SJCRH30 (cell line): ENCODE data around the gene SULT2B1. TPM values are rescaled to one million over a fixed set of nuclear protein-coding genes. Genes with fewer than 3 reads are reported as not detected.

Experiments
- DNase-seq, 2 experiments: peaks; one replicate each; pipeline ENCODE4 v3.0.0-alpha.2; 2015 to 2020
- H3K27ac ChIP-seq: fragments of 250-450 bp; sonication (Bioruptor Pico); 2 replicates; pipeline ENCODE4 v1.5.1; 2020; ENCODE audit warnings: mild to moderate bottlenecking, moderate library complexity
- H3K27me3 ChIP-seq: fragments of 250-450 bp; sonication (Bioruptor Pico); 2 replicates; pipeline ENCODE4 v1.5.1; 2020; ENCODE audit warnings: mild to moderate bottlenecking, moderate library complexity
- H3K36me3 ChIP-seq: fragments of 250-450 bp; sonication (Bioruptor Pico); 2 replicates; pipeline ENCODE4 v1.5.1; 2020; ENCODE audit warnings: mild to moderate bottlenecking, moderate library complexity
- H3K4me1 ChIP-seq: fragments of 250-450 bp; sonication (Bioruptor Pico); 2 replicates; pipeline ENCODE4 v1.5.1; 2020; ENCODE audit warnings: mild to moderate bottlenecking, moderate library complexity
- H3K4me3 ChIP-seq: fragments of 250-450 bp; sonication (Bioruptor Pico); 2 replicates; pipeline ENCODE4 v1.5.1; 2020; ENCODE audit warnings: mild to moderate bottlenecking, moderate library complexity
- H3K9me3 ChIP-seq: fragments of 250-450 bp; sonication (Bioruptor Pico); replicated peaks from 2 replicates; pipeline ENCODE4 v1.5.1; 2020; ENCODE audit warnings: mild to moderate bottlenecking, moderate library complexity
- total RNA-seq: library from RNA; depleted of rRNA; stranded (reverse); fragments of >200 nt; shearing (Covaris generic); gene quantifications from 2 replicates; pipeline ENCODE4 v1.2.3, GENCODE V29; 2014

Gene SULT2B1
- total RNA-seq, 1 experiment from 2014 or later: 0.26 TPM

DNA sequence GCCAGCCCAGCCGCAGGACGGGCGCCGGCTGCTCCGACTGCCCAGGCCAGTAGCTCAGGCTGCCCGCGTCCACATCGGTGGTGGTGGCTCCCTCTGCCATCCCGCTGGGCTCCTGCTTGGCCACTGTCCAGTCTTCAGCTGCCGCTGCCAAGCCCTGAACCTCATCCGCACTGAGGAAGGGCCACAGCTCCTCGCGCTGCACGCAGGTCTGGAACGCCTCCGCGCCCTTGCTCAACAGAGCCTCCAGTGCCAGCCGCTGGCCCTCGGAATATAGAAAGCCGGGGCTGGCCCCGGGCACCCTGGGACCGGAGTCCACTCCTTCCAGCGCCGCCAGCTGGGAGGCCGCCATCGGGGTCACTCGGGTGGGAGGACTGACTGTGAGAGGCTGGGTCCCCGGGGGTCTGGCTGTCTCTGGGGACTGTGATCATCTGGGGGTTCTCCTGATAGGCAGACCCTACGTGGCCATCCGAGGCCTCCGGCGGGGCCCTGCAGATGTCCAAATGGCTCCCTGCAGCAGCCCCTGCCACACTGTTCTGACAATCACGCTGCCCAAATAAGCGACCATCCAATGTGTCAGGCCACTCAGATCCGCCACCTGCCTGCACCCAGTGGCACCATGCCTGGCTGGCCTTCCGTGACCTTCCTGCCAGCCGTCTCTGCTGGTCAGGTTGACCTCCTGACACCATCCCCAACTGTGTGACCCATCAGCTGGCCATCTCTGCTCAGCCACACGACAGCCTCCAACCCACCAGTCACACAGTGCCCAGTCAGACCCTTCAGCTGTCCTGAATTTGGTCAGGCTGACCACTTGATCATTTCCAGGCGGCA lies 61.3 kb downstream of the SULT2B1 start:
- no peaks in the 10 kb centered on the region for H3K4me1 ChIP-seq
- no peak for DNase-seq

DNA sequence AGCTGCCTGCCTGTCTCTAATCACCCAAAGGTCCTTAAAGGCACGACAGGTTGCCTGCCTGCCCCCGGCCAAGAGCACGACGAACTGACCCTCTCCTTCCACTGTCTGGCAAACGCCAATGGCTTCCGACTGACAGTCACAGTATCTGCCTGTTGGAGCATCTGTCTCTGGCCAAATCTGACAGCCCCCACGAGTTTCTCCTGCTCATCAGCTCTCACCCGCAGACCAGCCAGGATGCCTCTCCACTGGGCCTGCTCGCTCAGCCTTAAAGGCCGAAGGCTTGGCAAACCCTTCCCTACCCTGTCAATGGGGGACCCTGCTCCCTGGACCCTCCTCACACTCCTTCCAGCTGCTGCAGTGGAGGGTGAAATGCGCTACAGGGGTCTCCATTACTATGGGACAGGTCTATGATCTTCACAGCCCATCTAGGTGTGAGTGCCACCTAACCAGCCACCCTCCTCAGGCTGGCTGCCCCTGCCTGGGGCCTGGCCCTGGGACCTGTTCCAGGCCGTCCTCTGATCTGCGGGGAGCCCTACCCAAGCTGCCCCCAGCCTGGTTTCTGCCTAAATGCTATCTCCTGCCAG lies 62.0 kb downstream of the SULT2B1 start:
- Histone ChIP-seq H3K27me3 (no peaks in the 10 kb centered on the region), H3K4me1 (no peaks in the 10 kb centered on the region), H3K36me3 (peaks cover 44% of the 10 kb centered on the region), H3K27ac (no peak overlapping the region), H3K9me3 (no peaks in the 10 kb centered on the region), H3K4me3 (no peak overlapping the region)
- no peak for DNase-seq

More for the DNA sequence above, 61.3 kb downstream of the SULT2B1 start:
- Histone ChIP-seq H3K27me3 (no peaks in the 10 kb centered on the region), H3K9me3 (no peaks in the 10 kb centered on the region), H3K27ac (no peak overlapping the region), H3K4me3 (no peak overlapping the region), H3K36me3 (peaks cover 43% of the 10 kb centered on the region)

DNA sequence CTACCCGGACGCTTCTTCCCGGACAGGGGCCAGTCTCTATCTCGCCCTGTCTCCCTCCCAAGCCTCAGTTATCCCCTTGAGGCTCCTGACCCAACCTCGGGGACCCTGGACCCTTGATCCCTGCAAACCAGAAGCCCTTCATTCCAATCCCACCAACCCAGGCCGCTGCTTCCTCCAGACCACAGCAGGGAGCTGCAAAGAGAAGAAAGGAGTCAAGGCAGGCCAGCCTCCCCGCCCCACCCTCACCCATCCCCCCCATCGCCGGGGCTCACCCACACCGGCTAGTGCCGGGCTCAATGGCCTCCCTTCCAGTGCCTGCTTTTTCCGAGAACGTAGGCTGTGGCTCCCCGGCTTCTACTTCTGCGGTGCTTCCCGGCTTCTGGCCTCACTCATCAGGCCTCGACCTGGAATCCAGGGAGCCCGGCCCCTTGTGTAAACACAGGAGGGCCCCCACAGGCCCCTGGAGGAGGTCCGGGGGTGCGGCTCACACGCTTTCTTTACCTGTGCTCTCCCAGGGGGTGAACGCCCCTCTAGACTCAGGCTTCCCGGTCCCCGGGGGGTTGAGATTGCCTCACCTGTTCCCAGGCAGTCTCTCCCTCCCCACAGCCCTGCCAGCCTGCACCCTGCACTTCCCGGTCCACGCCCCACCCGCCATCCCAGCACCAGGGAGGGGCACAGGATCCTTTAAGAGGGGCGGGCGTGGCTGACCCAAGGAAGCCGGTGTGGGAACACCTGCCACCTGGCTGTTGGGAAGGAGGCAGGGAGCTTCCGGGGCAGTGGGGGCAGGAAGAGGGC lies 62.7 kb downstream of the SULT2B1 start, which contains the start of gene FAM83E:
Gene FAM83E (minus strand): TSS at position 641 of the 795 bp plus-strand sequence. CDS start 1,704 bp downstream, outside the sequence.
- Histone ChIP-seq H3K36me3 (peaks cover 44% of the 10 kb centered on the region), H3K9me3 (no peaks in the 10 kb centered on the region), H3K4me1 (no peaks in the 10 kb centered on the region), H3K27ac (no peak within 1 kb of the TSS), H3K27me3 (no peaks in the 10 kb centered on the region), H3K4me3 (no peak within 1 kb of the TSS)
- DNase-seq: no peak

DNA sequence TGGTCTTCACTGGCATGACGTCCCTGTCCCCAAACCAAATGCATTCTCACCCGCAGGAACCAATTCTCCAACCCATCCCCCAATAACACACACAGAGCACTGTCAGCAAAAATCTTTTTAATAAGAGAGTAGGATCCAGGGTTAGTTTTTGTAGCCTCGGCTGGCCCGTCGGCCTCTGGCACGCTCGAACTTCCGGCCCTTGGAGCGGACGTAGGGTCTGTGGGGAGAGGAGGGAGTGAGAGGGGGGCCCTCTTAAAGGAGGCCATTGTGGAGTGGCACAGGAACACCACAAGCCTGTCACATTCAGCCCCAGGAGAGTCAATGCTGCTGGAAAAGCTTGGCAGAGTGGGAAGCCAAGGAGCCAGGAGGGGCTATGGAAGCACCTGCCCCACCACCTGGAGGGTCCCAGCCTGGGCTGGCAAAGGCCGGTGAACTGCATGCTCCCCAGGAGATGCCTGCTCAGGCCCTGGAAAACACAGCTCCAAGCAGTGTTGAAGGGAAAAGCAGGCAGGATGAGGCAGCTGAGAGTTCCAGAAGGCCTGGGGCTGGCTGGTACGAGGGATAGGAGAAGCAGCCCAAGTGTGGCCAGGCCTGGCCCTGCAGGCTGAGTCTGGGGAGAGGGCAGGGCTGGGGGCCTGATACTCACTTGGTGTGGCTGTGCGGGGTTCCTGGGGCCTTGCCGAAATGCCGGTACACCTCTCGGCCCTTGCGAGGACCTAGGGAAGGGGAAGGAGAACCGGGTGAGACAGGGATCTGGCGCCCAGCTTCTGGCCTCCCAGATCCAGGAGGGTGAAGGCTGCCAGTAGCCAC lies 63.5 kb downstream of the SULT2B1 start:
- Histone ChIP-seq H3K4me3 (no peak overlapping the region), H3K27me3 (no peaks in the 10 kb centered on the region), H3K9me3 (no peaks in the 10 kb centered on the region), H3K27ac (no peak overlapping the region), H3K36me3 (peaks cover 44% of the 10 kb centered on the region), H3K4me1 (no peaks in the 10 kb centered on the region)
- no peak for DNase-seq

DNA sequence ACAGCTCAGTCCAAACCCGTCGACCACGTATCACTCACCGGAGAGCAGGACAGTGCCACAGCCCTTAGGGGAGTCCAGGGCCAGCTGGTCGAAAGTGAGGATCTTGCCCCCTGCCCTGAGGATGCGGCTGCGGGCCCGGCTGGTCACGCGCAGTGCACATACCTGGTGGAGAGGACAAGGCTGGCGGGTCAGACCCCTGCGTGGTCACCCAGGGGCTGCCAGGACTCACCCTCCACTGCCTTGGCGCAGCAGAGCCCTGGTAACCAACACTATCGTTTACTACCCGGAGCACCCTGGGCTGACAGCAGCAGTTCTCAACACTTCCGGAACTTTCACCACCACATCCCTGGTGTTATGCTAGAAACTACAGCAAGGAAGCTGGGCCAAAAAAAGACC lies 64.1 kb downstream of the SULT2B1 start:
- Histone ChIP-seq H3K4me1 (no peaks in the 10 kb centered on the region), H3K27me3 (no peaks in the 10 kb centered on the region), H3K27ac (no peak overlapping the region), H3K4me3 (no peak overlapping the region), H3K36me3 (peaks cover 44% of the 10 kb centered on the region), H3K9me3 (no peaks in the 10 kb centered on the region)
- no peak for DNase-seq

DNA sequence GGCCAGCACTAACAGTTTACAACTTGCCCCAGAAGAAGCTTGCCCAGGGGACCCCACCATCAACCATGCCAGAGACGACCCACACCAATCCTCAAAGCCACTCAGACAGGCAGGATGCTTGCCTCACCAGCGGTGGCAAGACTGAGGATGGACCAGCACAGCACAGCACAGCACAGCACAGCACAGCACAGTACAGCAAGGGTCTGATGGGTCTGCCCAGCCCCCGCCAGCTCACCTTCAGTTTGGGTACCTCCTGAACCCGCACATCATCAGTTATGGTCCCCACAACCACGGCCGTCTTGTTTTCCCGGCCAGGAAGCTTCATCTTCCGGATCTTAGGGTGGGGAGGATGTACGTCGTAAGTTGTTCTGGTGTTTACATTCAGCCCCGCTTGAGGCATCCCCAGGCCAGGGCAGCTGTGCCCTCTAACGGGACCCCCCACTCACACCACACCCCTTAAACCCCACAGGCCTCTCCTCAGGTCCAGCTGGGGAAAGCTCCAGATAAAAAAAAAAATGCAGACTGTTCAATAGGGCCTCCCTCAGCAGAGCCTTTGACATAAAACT lies 64.6 kb downstream of the SULT2B1 start:
- no peaks in the 10 kb centered on the region for H3K27me3 ChIP-seq
- no peak overlapping the region for H3K4me3 ChIP-seq
- no peak for DNase-seq
- H3K9me3 ChIP-seq: no peaks in the 10 kb centered on the region
- H3K27ac ChIP-seq: no peak overlapping the region
- H3K4me1 ChIP-seq: no peaks in the 10 kb centered on the region
- H3K36me3 ChIP-seq: peaks cover 44% of the 10 kb centered on the region

DNA sequence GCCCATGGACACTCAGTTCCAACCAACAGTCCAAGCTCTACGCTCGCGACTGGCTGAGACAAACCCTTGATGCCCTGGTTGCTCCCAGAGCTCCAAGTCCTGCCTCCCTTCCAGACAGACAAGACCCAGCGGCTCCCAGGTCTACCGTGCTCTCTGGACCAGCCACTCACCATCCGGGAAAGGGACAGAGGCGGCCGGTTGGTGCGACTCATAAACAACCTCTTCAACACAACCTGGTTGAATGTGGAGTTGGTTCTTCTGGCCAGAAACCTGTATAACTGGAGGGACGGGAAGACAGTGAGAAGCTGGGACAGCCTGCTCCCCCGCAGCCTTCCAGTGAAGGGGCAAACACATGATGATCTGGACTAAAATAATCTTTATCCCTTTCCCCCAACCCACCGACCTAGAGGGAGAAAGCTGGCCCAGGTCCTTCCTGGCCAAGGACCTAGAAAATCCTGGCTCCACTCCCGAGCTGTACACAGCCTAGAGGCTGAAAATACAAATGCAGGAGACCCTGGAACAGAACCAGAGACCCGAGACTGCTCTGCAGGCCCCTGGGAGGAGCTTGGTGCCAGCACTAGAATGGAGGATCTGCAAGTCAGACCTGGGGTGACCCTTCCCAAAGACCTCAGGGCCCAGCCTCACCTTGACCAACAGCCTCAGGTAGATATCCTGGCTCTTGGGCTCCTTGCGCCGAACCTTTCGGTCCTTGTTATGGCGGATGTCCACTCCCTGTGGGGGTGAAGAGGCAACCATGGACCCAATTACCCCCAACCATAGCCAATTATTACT lies 65.4 kb downstream of the SULT2B1 start:
- DNase-seq: no peak
- peaks cover 44% of the 10 kb centered on the region for H3K36me3 ChIP-seq
- no peak overlapping the region for H3K27ac ChIP-seq
- H3K4me3 ChIP-seq: peak overlapping the region; percentile 88
- no peaks in the 10 kb centered on the region for H3K4me1 ChIP-seq
- H3K27me3 ChIP-seq: no peaks in the 10 kb centered on the region
- H3K9me3 ChIP-seq: no peaks in the 10 kb centered on the region

DNA sequence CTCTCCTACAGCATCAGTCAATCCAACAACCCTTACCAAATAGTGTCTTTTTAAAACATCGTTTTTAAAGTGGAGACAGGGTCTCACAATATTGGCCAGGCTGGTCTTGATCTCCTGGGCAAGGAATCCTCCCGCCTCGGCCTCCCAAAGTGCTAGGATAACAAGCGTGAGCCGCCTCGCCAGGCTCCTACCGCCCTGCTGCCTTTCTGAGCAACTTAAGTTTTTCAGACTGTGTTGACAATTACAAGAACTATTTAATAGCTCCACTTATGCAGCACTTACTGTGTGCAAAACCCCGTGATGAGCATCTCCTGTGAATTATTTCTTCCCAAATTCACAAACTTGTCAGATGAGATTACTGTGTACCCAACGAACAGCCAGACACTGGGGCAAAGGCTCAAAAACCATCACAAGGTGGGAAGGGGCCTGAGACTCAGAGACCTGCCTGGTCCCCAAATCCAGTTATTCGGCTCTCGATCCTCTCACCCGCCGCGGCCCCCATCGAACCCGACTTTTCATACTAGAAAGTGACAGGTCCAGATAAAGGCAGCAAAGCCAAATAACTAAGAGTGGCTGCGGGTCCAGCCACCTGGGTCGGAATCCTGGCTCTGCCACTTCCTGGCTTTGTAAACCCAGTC lies 66.4 kb downstream of the SULT2B1 start:
- H3K9me3 ChIP-seq: no peaks in the 10 kb centered on the region
- DNase-seq: no peak
- peaks cover 44% of the 10 kb centered on the region for H3K36me3 ChIP-seq
- H3K4me3 ChIP-seq: peak overlapping the region; percentile 88
- peaks cover 2% of the 10 kb centered on the region; the same call in 1 of the 2 replicates for H3K4me1 ChIP-seq
- peak overlapping the region; percentile 83 for H3K27ac ChIP-seq
- no peaks in the 10 kb centered on the region for H3K27me3 ChIP-seq

DNA sequence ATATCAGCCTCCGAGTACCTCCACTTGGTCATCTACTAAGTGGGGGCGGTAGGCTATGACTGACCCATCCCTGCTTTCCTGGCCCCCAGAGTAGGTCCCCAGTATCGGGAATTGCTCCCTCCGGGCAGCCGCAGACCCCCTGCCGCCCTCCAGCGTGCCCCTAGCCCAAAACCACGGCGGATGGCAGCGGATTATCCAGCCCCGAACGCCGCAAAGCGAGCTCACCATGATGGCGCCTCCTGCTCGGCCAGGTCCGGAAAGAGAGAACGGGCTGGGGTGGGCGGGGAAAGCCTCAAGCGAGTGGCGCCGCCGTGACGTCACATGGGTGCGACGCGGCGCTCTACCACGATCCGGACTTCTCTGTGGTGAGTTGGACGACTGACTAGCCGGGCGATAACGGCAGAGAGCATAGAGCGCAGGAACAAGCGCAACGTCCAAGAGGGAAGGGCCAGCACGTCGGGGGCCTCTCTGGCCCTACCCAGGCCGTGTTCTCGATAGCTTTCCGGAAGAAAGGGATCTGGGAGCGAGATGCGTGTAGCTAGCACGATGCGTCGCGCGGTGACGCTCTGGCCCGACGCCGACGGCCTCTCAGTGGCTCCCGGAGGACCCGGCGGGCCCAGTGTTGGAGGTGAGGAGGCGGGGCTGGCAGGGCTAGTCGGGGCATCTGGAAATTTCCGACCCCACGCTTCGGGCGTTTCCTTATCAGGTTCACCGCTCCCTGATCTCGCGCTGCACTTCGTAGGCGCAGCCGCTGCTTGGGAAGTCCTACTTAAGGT lies 67.1 kb downstream of the SULT2B1 start, which contains the start of the genes RPL18 and SPHK2:
Gene RPL18 (minus strand): TSS at position 263 of the 776 bp plus-strand sequence. CDS start 35 bp downstream, at position 228.
Gene SPHK2 (plus strand): TSS at position 591 of the 776 bp plus-strand sequence. CDS start 1,009 bp downstream, outside the sequence.
- Histone ChIP-seq H3K36me3 (peaks cover 41% of the 10 kb centered on the region), H3K4me1 (peaks cover 4% of the 10 kb centered on the region; the same call in 1 of the 2 replicates), H3K27ac (peak within 1 kb of the TSS; percentile 83), H3K27me3 (no peaks in the 10 kb centered on the region), H3K4me3 (peak within 1 kb of the TSS; percentile 88), H3K9me3 (no peaks in the 10 kb centered on the region)
- peak; percentile 99 for DNase-seq

DNA sequence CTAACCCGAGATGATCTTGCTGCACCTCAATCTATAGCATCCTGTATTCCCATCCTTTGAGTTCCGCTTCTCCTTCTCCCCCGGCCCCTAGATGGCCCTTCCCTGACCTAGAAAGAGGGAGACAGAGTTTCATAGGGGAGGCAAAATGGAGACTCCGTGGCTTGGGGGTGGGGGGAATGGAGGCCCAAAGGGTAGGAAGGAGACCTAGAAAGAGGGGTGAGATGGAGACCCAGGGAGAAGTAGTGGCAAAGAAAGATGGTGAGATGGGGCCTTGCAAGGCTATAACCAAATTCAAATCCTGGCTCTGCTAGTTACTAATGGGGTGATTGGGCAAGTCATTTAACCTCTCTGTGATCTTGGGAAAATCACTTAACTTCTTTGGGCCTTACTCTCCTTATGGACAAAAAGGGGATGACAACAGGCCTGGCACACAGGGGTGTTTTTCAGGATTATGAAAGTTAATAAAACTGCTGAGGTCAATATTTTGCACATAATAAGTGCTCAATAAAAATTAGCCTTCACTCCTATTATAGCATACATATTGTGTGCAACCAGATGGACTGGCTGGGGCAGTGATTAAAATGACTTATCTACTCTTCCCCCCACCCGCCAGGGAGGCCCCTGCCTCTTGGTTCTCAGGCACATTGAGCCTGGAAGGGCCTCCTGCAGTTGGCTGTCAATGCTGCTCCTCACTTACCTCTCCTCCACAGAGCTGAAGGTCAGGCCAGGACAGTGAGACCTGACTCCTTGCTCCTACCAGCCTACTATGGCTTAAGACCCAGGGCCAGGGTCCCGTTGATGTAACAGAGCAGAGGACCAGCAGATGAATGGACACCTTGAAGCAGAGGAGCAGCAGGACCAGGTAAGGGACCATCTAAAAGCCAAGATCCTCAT lies 68.0 kb downstream of the SULT2B1 start:
- H3K27ac ChIP-seq: peak overlapping the region; percentile 83
- no peaks in the 10 kb centered on the region for H3K9me3 ChIP-seq
- H3K36me3 ChIP-seq: peaks cover 35% of the 10 kb centered on the region
- DNase-seq: no peak
- no peaks in the 10 kb centered on the region for H3K27me3 ChIP-seq
- peak overlapping the region; percentile 88 for H3K4me3 ChIP-seq
- peaks cover 4% of the 10 kb centered on the region; the same call in 1 of the 2 replicates for H3K4me1 ChIP-seq

DNA sequence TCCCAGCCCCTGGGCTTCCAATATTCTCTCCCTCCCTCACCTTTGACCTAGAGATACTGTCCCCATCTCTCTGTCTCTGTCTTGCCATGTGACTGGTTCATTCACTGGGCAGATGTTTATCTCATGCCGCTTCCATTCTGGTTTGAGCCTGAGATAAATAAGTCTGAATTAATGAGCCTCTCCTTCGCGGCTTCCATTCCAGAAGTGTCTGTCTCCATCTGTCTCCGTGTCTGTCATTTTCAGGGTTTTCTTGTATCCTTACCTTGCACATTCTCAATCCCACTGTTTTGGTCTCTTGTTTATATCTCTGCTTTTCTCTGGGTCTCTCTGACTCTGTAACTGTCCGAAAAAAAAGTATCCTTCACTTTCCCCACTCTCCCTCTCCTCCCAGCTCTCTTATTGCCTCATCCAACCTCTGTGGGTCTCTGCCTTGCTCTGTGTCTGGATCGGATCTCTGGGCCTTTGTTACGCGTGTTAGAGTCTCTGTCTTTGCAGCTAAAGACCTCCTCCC lies 71.6 kb downstream of the SULT2B1 start:
- H3K4me1 ChIP-seq: peaks cover 9% of the 10 kb centered on the region; the same call in 1 of the 2 replicates
- peak in 1 of 2 experiments; percentile 40 for DNase-seq
- peak overlapping the region; percentile 84 for H3K27ac ChIP-seq
- no peaks in the 10 kb centered on the region for H3K27me3 ChIP-seq
- H3K4me3 ChIP-seq: peak overlapping the region; percentile 56
- H3K36me3 ChIP-seq: no peaks in the 10 kb centered on the region
- H3K9me3 ChIP-seq: no peaks in the 10 kb centered on the region
